CD14-positive monocyte (primary cell): ENCODE measurements around the gene PSMD1. TPM values are rescaled to one million over a fixed set of nuclear protein-coding genes. Genes with fewer than 3 reads are reported as not detected.

Source experiments
- DNase-seq, 3 donors: peaks; one replicate each; pipeline ENCODE4 v3.0.0-alpha.2; 2011 to 2022
- H2AFZ ChIP-seq: 2 replicates; pipeline ENCODE4 v1.6.0; 2012; ENCODE audit warnings: mild to moderate bottlenecking, low read depth, low read length, inconsistent platforms; ENCODE audit not compliant: insufficient read depth, poor library complexity, severe bottlenecking
- H3K27ac ChIP-seq, 2 donors: 1 replicate in 1 of 2; 2 replicates in 1 of 2; pipeline ENCODE4 v1.5.1; 2012 to 2013; ENCODE audit warnings: low read length in 2 of 2, control low read depth in 1 of 2, inconsistent platforms in 1 of 2, low read depth in 1 of 2, mild to moderate bottlenecking in 1 of 2
- H3K27me3 ChIP-seq, 2 donors: one replicate each; pipeline versions ENCODE4 v1.6.0 to v1.6.1; 2011 to 2013; ENCODE audit warnings: low read length in 2 of 2; ENCODE audit not compliant: control insufficient read depth in 2 of 2, insufficient read depth in 2 of 2
- H3K36me3 ChIP-seq, 2 donors: replicated peaks in 1 of 2; 1 replicate in 1 of 2; 2 replicates in 1 of 2; pipeline versions ENCODE4 v1.5.1 to v1.6.1; 2012 to 2013; ENCODE audit warnings: low read length in 2 of 2, control low read depth in 1 of 2, inconsistent platforms in 1 of 2, mild to moderate bottlenecking in 1 of 2; ENCODE audit not compliant: insufficient read depth in 2 of 2, control insufficient read depth in 1 of 2
- H3K4me1 ChIP-seq, 2 donors: 1 replicate in 1 of 2; 2 replicates in 1 of 2; pipeline versions ENCODE4 v1.5.1 to v1.6.1; 2012 to 2013; ENCODE audit warnings: low read length in 2 of 2, control low read depth in 1 of 2, inconsistent platforms in 1 of 2, mild to moderate bottlenecking in 1 of 2, moderate library complexity in 1 of 2; ENCODE audit not compliant: insufficient read depth in 2 of 2, control insufficient read depth in 1 of 2
- H3K4me2 ChIP-seq: replicated peaks from 2 replicates; pipeline ENCODE3; 2012; ENCODE audit warnings: low read length, moderate library complexity, mild to moderate bottlenecking; ENCODE audit not compliant: poor library complexity, severe bottlenecking; ENCODE audit errors: extremely low read depth
- H3K4me3 ChIP-seq, 3 experiments: fragments of 200-600 bp in 1 of 3; sonication (generic) in 1 of 3; replicated peaks in 1 of 3; 1 replicate in 2 of 3; 2 replicates in 1 of 3; pipeline ENCODE4 v1.5.1; 2011 to 2013; ENCODE audit warnings: low read length in 3 of 3, mild to moderate bottlenecking in 3 of 3, control low read depth in 2 of 3, low read depth in 2 of 3, inconsistent platforms in 1 of 3, moderate library complexity in 1 of 3
- H3K79me2 ChIP-seq: 2 replicates; pipeline ENCODE4 v1.6.0; 2012; ENCODE audit warnings: mild to moderate bottlenecking, control low read depth, inconsistent platforms, low read length, moderate library complexity; ENCODE audit not compliant: insufficient read depth
- H3K9ac ChIP-seq: 2 replicates; pipeline ENCODE4 v1.6.0; 2017; ENCODE audit warnings: low read length, mild to moderate bottlenecking; ENCODE audit not compliant: insufficient read depth, poor library complexity, severe bottlenecking
- H3K9me3 ChIP-seq, 2 donors: replicated peaks in 1 of 2; 1 replicate in 1 of 2; 2 replicates in 1 of 2; pipeline versions ENCODE4 v1.5.1 to v1.6.1; 2012 to 2013; ENCODE audit warnings: low read length in 2 of 2, control low read depth in 1 of 2; ENCODE audit not compliant: control insufficient read depth in 1 of 2, insufficient read depth in 1 of 2
- H4K20me1 ChIP-seq: 2 replicates; pipeline ENCODE4 v1.6.0; 2012; ENCODE audit warnings: mild to moderate bottlenecking, low read length, control low read depth, moderate library complexity; ENCODE audit not compliant: insufficient read depth
- H3K27ac Mint-ChIP-seq, 7 donors: one replicate each; pipeline ENCODE4 v1.8.0; 2020; ENCODE audit warnings: mild to moderate bottlenecking in 7 of 7, mixed read lengths in 7 of 7, moderate library complexity in 6 of 7, inconsistent platforms in 2 of 7
- H3K27me3 Mint-ChIP-seq, 3 donors: one replicate each; pipeline ENCODE4 v1.8.0; 2021 to 2022; ENCODE audit warnings: low read depth in 3 of 3, mild to moderate bottlenecking in 3 of 3, mixed read lengths in 3 of 3, moderate library complexity in 3 of 3, inconsistent platforms in 1 of 3
- H3K36me3 Mint-ChIP-seq, 2 donors: one replicate each; pipeline ENCODE4 v1.8.0; 2020; ENCODE audit warnings: mixed read lengths in 2 of 2, inconsistent platforms in 1 of 2, mild to moderate bottlenecking in 1 of 2
- H3K4me1 Mint-ChIP-seq: one replicate; pipeline ENCODE4 v1.8.0; 2020; ENCODE audit warnings: mild to moderate bottlenecking, mixed read lengths
- H3K4me3 Mint-ChIP-seq, 2 donors: one replicate each; pipeline ENCODE4 v1.8.0; 2020; ENCODE audit warnings: mild to moderate bottlenecking in 2 of 2, mixed read lengths in 2 of 2, moderate library complexity in 1 of 2
- H3K9me3 Mint-ChIP-seq, 7 donors: one replicate each; pipeline ENCODE4 v1.8.0; 2020 to 2022; ENCODE audit warnings: mixed read lengths in 7 of 7, mild to moderate bottlenecking in 6 of 7, moderate library complexity in 6 of 7, inconsistent platforms in 2 of 7
- WGBS: methylation state at CpG from one replicate; pipeline ENCODE4 v1.1.5; 2013; ENCODE audit warnings: missing lambda C conversion rate; ENCODE audit not compliant: insufficient coverage; 5-methylcytosine and 5-hydroxymethylcytosine counted together
- intact Hi-C, 2 donors: fragments of 100-400 bp; cut with micrococcal nuclease; formaldehyde crosslinking; loops; one replicate each; pipeline versions ENCODE4 v1.15.0 to v1.15.1; 2023
- polyA plus RNA-seq, 3 donors: library from polyadenylated mRNA; depleted of rRNA in 1 of 3; unstranded in 2 of 3; stranded (reverse) in 1 of 3; fragments of 300-500 nt in 2 of 3; fragments of >200 nt in 1 of 3; fragmentation: Illumina TruSeq in 2 of 3; gene quantifications; 1 replicate in 2 of 3; 2 replicates in 1 of 3; pipeline ENCODE4 v1.2.3, GENCODE V29; 2012 to 2021
- TF ChIP-seq, protein P1 (sequence below): fragments of 200-600 bp; IDR thresholded peaks from one replicate; pipeline ENCODE4 v1.8.0; 2022; ENCODE audit warnings: antibody characterized with exemption, mild to moderate bottlenecking

The PSMD1 gene
- polyA plus RNA-seq, 3 donors: 23.5 to 53.9 (median 37.7) TPM

- Histone ChIP-seq H4K20me1 (no peaks in the 10 kb centered on the region), H3K4me1 (peaks cover 35 to 37% of the 10 kb centered on the region in 2 donors), H3K4me3 (peak overlapping the region in 1 of 3 experiments; percentile 20), H3K9me3 (no peaks in the 10 kb centered on the region), H3K79me2 (no peaks in the 10 kb centered on the region), H3K27me3 (no peaks in the 10 kb centered on the region), H3K27ac (peak overlapping the region; percentile 6 to 52), H2AFZ (no peak overlapping the region), H3K4me2 (peak overlapping the region; percentile 17), H3K9ac (no peak overlapping the region), H3K36me3 (no peaks in the 10 kb centered on the region)
- TF ChIP-seq, protein P1, sequence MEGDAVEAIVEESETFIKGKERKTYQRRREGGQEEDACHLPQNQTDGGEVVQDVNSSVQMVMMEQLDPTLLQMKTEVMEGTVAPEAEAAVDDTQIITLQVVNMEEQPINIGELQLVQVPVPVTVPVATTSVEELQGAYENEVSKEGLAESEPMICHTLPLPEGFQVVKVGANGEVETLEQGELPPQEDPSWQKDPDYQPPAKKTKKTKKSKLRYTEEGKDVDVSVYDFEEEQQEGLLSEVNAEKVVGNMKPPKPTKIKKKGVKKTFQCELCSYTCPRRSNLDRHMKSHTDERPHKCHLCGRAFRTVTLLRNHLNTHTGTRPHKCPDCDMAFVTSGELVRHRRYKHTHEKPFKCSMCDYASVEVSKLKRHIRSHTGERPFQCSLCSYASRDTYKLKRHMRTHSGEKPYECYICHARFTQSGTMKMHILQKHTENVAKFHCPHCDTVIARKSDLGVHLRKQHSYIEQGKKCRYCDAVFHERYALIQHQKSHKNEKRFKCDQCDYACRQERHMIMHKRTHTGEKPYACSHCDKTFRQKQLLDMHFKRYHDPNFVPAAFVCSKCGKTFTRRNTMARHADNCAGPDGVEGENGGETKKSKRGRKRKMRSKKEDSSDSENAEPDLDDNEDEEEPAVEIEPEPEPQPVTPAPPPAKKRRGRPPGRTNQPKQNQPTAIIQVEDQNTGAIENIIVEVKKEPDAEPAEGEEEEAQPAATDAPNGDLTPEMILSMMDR: peak; percentile 9
- Mint-ChIP-seq H3K27ac (peak overlapping the region in 6 of 7 donors; percentile 56 to 71 (median 66)), H3K27me3 (peaks cover 0 to 2% (median 0%) of the 10 kb centered on the region in 3 donors), H3K36me3 (no peaks in the 10 kb centered on the region), H3K9me3 (peaks cover 0 to 5% (median 0%) of the 10 kb centered on the region in 7 donors), H3K4me1 (peaks cover 38% of the 10 kb centered on the region), H3K4me3 (peak overlapping the region in 1 of 2 donors; percentile 30)
- intact Hi-C loops: no loop called here
- 41% methylated on average over 9 of the region's 12 CpGs for WGBS
- peak; percentile 85 to 100 (median 92) for DNase-seq
Measured at GRCh38 chr2:231181860-231182512, 125.3 kb downstream of the PSMD1 start.

DNA sequence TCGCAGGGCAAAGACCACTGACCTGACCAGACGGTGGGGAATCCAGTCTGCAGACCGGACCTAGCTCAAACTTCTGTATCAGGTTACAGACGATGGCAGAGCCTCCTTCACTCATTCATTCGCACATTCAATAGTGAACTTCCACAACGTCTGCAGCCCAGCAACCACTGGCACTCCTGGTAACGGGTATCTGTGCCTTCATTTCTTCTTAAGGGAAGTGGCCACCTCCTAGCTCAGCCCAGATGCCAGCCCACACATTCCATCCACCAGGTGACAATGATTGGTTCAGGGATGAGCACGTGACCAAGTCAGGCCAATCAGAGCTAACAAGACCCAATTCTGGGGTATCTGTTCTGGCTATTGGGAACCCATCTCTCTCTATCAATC, 125.8 kb downstream of the PSMD1 start:
- H3K4me1 ChIP-seq: peaks cover 35 to 37% of the 10 kb centered on the region in 2 donors
- Mint-ChIP-seq H3K27ac (peak overlapping the region; percentile 31 to 71 (median 64)), H3K27me3 (peaks cover 0 to 2% (median 0%) of the 10 kb centered on the region in 3 donors), H3K4me3 (no peak overlapping the region), H3K36me3 (no peaks in the 10 kb centered on the region), H3K4me1 (peaks cover 38% of the 10 kb centered on the region), H3K9me3 (peaks cover 0 to 4% (median 0%) of the 10 kb centered on the region in 7 donors)
- H3K36me3 ChIP-seq: no peaks in the 10 kb centered on the region
- no peak overlapping the region for H3K4me2 ChIP-seq
- WGBS: 79% methylated on average over 8 of the region's 8 CpGs
- intact Hi-C loops: no loop called here
- H3K9ac ChIP-seq: no peak overlapping the region
- no peaks in the 10 kb centered on the region for H3K27me3 ChIP-seq
- H3K79me2 ChIP-seq: no peaks in the 10 kb centered on the region
- H3K27ac ChIP-seq: peak overlapping the region in 1 of 2 donors; percentile 52
- H4K20me1 ChIP-seq: no peaks in the 10 kb centered on the region
- no peak overlapping the region for H3K4me3 ChIP-seq
- TF ChIP-seq, protein P1: no peak
- peak in 1 of 3 donors; percentile 64 for DNase-seq
- H3K9me3 ChIP-seq: no peaks in the 10 kb centered on the region
- H2AFZ ChIP-seq: no peak overlapping the region
